Neural cell (in vitro differentiated cells): ENCODE data around the gene FAM53B. TPM values are rescaled to one million over a fixed set of nuclear protein-coding genes. Genes with fewer than 3 reads are reported as not detected.

Experiments
- H2AFZ ChIP-seq: fragments of 200-600, 300-800 bp; sonication (generic), shearing (Covaris generic); 2 replicates; pipeline ENCODE4 v1.6.0; 2014; ENCODE audit warnings: low read depth, mild to moderate bottlenecking, antibody characterized with exemption, low read length, moderate library complexity
- H3F3A ChIP-seq: fragments of 200-600 bp; shearing (Covaris generic); 2 replicates; pipeline ENCODE4 v1.6.1; 2016; ENCODE audit warnings: mild to moderate bottlenecking, moderate library complexity, mixed read lengths, antibody characterized with exemption, low read length; ENCODE audit not compliant: insufficient read depth, poor library complexity, severe bottlenecking
- H3K27ac ChIP-seq: fragments of 200-600, 300-800 bp; sonication (generic), shearing (Covaris generic); 2 replicates; pipeline ENCODE4 v1.5.1; 2014; ENCODE audit warnings: mild to moderate bottlenecking, low read length, moderate library complexity
- H3K27me3 ChIP-seq: fragments of 300-800, 200-600 bp; sonication (generic), shearing (Covaris generic); 2 replicates; pipeline ENCODE4 v1.6.0; 2014; ENCODE audit warnings: mild to moderate bottlenecking, low read depth, low read length, moderate library complexity; ENCODE audit not compliant: insufficient read depth
- H3K36me3 ChIP-seq: fragments of 300-800, 200-600 bp; sonication (generic), shearing (Covaris generic); 2 replicates; pipeline ENCODE4 v1.5.1; 2014; ENCODE audit warnings: mild to moderate bottlenecking, antibody characterized with exemption, low read length, moderate library complexity; ENCODE audit not compliant: insufficient read depth
- H3K4me2 ChIP-seq: fragments of 300-800, 200-600 bp; sonication (generic), shearing (Covaris generic); 2 replicates; pipeline ENCODE4 v1.6.0; 2014; ENCODE audit warnings: mild to moderate bottlenecking, low read length
- H3K4me3 ChIP-seq: fragments of 300-800, 200-600 bp; sonication (generic), shearing (Covaris generic); 2 replicates; pipeline ENCODE4 v1.5.1; 2014; ENCODE audit warnings: mild to moderate bottlenecking, low read length, moderate library complexity
- H3K79me2 ChIP-seq: fragments of 200-600 bp; shearing (Covaris generic); replicated peaks from 2 replicates; pipeline ENCODE4 v1.6.0; 2014; ENCODE audit warnings: mild to moderate bottlenecking, low read length, moderate library complexity; ENCODE audit not compliant: insufficient read depth
- H3K9ac ChIP-seq: fragments of 300-800, 200-600 bp; sonication (generic), shearing (Covaris generic); 2 replicates; pipeline ENCODE4 v1.6.1; 2016; ENCODE audit warnings: mild to moderate bottlenecking, low read length, mixed read lengths
- H3K9me2 ChIP-seq: fragments of 200-600 bp; shearing (Covaris generic); 2 replicates; pipeline ENCODE4 v1.6.1; 2016; ENCODE audit warnings: mild to moderate bottlenecking, low read length, mixed read lengths; ENCODE audit not compliant: insufficient read depth
- H3K9me3 ChIP-seq: fragments of 200-600, 300-800 bp; sonication (generic), shearing (Covaris generic); 2 replicates; pipeline ENCODE4 v1.6.1; 2016; ENCODE audit warnings: mild to moderate bottlenecking, mixed run types, low read length, moderate library complexity, mixed read lengths
- H4K20me1 ChIP-seq: fragments of 200-600 bp; shearing (Covaris generic); 2 replicates; pipeline ENCODE4 v1.6.1; 2016; ENCODE audit warnings: mild to moderate bottlenecking, mixed run types; ENCODE audit not compliant: insufficient read depth
- EP300 ChIP-seq: fragments of 450-650 bp; conservative IDR thresholded peaks from 2 replicates; pipeline ENCODE4 v1.6.1; 2014; ENCODE audit warnings: antibody characterized with exemption, mild to moderate bottlenecking, moderate library complexity; ENCODE audit not compliant: poor library complexity, severe bottlenecking
- EZH2 ChIP-seq: fragments of 200-600, 300-800 bp; shearing (Covaris generic), sonication (generic); IDR thresholded peaks from 2 replicates; pipeline ENCODE4 v1.6.1; 2014; ENCODE audit warnings: antibody characterized with exemption, low read length, borderline replicate concordance, mild to moderate bottlenecking; ENCODE audit not compliant: insufficient read depth, poor library complexity, severe bottlenecking
- MXI1 ChIP-seq: fragments of 450-650 bp; conservative IDR thresholded peaks from 2 replicates; pipeline ENCODE4 v1.6.1; 2014; ENCODE audit warnings: antibody characterized with exemption, mild to moderate bottlenecking; ENCODE audit not compliant: poor library complexity, severe bottlenecking
- POLR2AphosphoS5 ChIP-seq: IDR thresholded peaks from 2 replicates; pipeline ENCODE4 v1.6.1; 2012
- RAD21 ChIP-seq: fragments of 450-650 bp; conservative IDR thresholded peaks from 2 replicates; pipeline ENCODE4 v1.6.1; 2014; ENCODE audit warnings: antibody characterized with exemption, mild to moderate bottlenecking, moderate library complexity
- SMC3 ChIP-seq: fragments of 450-650 bp; conservative IDR thresholded peaks from 2 replicates; pipeline ENCODE4 v1.6.1; 2014; ENCODE audit warnings: antibody characterized with exemption, mild to moderate bottlenecking, moderate library complexity; ENCODE audit not compliant: poor library complexity
- TAF1 ChIP-seq: IDR thresholded peaks from 2 replicates; pipeline ENCODE4 v1.6.1; 2012; ENCODE audit warnings: low read depth
- polyA plus RNA-seq: library from polyadenylated mRNA; depleted of rRNA; stranded (reverse); fragments of >200 nt; gene quantifications from 2 replicates; pipeline ENCODE4 v1.2.3, GENCODE V29; 2014
- TF ChIP-seq, protein P1 (sequence below): IDR thresholded peaks from 2 replicates; pipeline ENCODE4 v1.6.1; 2012; ENCODE audit warnings: borderline replicate concordance
- TF ChIP-seq, protein P2 (sequence below): fragments of 450-650 bp; IDR thresholded peaks from 2 replicates; pipeline ENCODE4 v1.5.1; 2014; ENCODE audit warnings: antibody characterized with exemption, mild to moderate bottlenecking, moderate library complexity; ENCODE audit not compliant: poor library complexity, severe bottlenecking

FAM53B gene
- polyA plus RNA-seq, 1 donor from 2014 or later, result 21.8 TPM

DNA sequence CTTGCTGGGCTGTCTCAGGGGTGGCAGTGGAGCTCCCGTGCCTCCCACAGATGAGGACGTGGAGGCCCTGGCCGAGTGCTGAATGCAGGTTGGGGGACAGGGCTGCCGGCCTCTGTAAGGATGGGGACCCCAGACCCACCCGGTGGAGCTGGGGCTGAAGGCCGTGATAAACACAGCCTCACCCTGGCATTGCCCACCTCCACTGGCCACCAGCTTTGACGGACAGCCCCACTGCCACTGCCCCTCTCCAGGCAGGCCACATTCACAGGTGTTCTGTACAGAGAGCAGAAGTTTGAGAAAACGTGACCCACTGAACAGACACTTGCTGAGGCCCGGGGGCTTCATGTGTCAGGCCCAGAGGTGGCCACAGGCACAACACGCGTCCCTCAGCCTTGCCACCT lies 156.4 kb downstream of the FAM53B start:
- Histone ChIP-seq H3K4me3 (no peak overlapping the region), H3K9me2 (no peaks in the 10 kb centered on the region), H3K9me3 (peaks cover 6% of the 10 kb centered on the region), H3F3A (no peaks in the 10 kb centered on the region), H2AFZ (no peak overlapping the region), H3K9ac (no peak overlapping the region), H3K36me3 (no peaks in the 10 kb centered on the region), H4K20me1 (no peaks in the 10 kb centered on the region), H3K27me3 (no peaks in the 10 kb centered on the region), H3K79me2 (no peaks in the 10 kb centered on the region), H3K4me2 (no peak overlapping the region), H3K27ac (no peak overlapping the region)
- TF ChIP-seq RAD21 (no peak), EZH2 (no peak), MXI1 (no peak), TAF1 (no peak), POLR2AphosphoS5 (no peak), SMC3 (no peak), EP300 (no peak)
- TF ChIP-seq, protein P1, sequence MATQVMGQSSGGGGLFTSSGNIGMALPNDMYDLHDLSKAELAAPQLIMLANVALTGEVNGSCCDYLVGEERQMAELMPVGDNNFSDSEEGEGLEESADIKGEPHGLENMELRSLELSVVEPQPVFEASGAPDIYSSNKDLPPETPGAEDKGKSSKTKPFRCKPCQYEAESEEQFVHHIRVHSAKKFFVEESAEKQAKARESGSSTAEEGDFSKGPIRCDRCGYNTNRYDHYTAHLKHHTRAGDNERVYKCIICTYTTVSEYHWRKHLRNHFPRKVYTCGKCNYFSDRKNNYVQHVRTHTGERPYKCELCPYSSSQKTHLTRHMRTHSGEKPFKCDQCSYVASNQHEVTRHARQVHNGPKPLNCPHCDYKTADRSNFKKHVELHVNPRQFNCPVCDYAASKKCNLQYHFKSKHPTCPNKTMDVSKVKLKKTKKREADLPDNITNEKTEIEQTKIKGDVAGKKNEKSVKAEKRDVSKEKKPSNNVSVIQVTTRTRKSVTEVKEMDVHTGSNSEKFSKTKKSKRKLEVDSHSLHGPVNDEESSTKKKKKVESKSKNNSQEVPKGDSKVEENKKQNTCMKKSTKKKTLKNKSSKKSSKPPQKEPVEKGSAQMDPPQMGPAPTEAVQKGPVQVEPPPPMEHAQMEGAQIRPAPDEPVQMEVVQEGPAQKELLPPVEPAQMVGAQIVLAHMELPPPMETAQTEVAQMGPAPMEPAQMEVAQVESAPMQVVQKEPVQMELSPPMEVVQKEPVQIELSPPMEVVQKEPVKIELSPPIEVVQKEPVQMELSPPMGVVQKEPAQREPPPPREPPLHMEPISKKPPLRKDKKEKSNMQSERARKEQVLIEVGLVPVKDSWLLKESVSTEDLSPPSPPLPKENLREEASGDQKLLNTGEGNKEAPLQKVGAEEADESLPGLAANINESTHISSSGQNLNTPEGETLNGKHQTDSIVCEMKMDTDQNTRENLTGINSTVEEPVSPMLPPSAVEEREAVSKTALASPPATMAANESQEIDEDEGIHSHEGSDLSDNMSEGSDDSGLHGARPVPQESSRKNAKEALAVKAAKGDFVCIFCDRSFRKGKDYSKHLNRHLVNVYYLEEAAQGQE, result no peak
- TF ChIP-seq, protein P2, sequence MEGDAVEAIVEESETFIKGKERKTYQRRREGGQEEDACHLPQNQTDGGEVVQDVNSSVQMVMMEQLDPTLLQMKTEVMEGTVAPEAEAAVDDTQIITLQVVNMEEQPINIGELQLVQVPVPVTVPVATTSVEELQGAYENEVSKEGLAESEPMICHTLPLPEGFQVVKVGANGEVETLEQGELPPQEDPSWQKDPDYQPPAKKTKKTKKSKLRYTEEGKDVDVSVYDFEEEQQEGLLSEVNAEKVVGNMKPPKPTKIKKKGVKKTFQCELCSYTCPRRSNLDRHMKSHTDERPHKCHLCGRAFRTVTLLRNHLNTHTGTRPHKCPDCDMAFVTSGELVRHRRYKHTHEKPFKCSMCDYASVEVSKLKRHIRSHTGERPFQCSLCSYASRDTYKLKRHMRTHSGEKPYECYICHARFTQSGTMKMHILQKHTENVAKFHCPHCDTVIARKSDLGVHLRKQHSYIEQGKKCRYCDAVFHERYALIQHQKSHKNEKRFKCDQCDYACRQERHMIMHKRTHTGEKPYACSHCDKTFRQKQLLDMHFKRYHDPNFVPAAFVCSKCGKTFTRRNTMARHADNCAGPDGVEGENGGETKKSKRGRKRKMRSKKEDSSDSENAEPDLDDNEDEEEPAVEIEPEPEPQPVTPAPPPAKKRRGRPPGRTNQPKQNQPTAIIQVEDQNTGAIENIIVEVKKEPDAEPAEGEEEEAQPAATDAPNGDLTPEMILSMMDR, result no peak

DNA sequence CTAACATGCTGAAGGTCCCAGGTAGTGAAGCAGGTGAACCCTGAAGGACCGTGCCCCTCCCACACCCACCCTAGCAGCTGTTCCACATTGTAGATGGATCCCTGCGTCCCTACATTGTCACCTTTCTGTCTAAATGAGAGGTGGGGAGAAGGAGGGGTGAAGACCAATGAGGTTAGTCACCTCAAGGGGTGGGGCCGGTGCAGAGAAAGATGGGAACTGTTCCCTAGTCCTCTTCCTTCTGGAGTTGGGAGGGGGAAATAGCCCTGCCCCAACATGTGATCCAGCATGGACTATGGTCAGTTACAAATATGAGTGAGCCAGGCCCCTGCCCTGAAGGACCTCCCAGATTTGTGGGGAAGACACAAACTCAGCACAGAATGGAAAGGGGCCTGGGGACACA lies 158.0 kb downstream of the FAM53B start:
- TF ChIP-seq EZH2 (no peak), TAF1 (no peak), MXI1 (no peak), SMC3 (no peak), POLR2AphosphoS5 (no peak), EP300 (no peak), RAD21 (no peak)
- TF ChIP-seq, protein P2, result no peak
- TF ChIP-seq, protein P1, result no peak
- H3K4me3 ChIP-seq, result no peak overlapping the region
- H3K4me2 ChIP-seq, result no peak overlapping the region
- no peak overlapping the region for H3K27ac ChIP-seq
- H3K36me3 ChIP-seq, result no peaks in the 10 kb centered on the region
- no peaks in the 10 kb centered on the region for H3K9me2 ChIP-seq
- no peaks in the 10 kb centered on the region for H3K79me2 ChIP-seq
- no peaks in the 10 kb centered on the region for H3K27me3 ChIP-seq
- H4K20me1 ChIP-seq, result no peaks in the 10 kb centered on the region
- no peak overlapping the region for H2AFZ ChIP-seq
- H3K9me3 ChIP-seq, result no peaks in the 10 kb centered on the region
- H3F3A ChIP-seq, result no peaks in the 10 kb centered on the region
- H3K9ac ChIP-seq, result no peak overlapping the region
